Kidney (tissue), 14 donors: Measurements from ENCODE around the gene ZSCAN25. TPM values are rescaled to one million over a fixed set of nuclear protein-coding genes. Genes with fewer than 3 reads are reported as not detected.
A peak's percentile ranks its signal among the peaks of the same experiment; 100 is the strongest.
"Not testable (repeated sequence)": the region's sequence is repeated elsewhere in the genome, so short reads cannot be mapped to it uniquely, and the experiment has no call there.

Experiments
- DNase-seq, 5 donors: peaks; one replicate each; pipeline ENCODE4 v3.0.0-alpha.2; 2013 to 2020
- FAIRE-seq: peaks from 2 replicates; lab custom pipeline; 2012; peaks lifted over from hg19 to GRCh38; lab: Jason Lieb, UNC
- H3K27ac ChIP-seq, 2 donors: one replicate each; pipeline ENCODE4 v1.7.0; 2013; ENCODE audit warnings: low read depth in 2 of 2, low read length in 2 of 2, inconsistent platforms in 1 of 2
- H3K27me3 ChIP-seq: one replicate; pipeline ENCODE4 v1.7.1; 2013; ENCODE audit warnings: low read length, inconsistent platforms; ENCODE audit not compliant: control insufficient read depth, insufficient read depth
- H3K36me3 ChIP-seq, 3 donors: one replicate each; pipeline versions ENCODE4 v1.7.0 to v1.7.1; 2013; ENCODE audit warnings: low read length in 3 of 3, control low read depth in 1 of 3, inconsistent platforms in 1 of 3; ENCODE audit not compliant: insufficient read depth in 3 of 3, control insufficient read depth in 2 of 3
- H3K4me1 ChIP-seq, 3 donors: one replicate each; pipeline versions ENCODE4 v1.7.0 to v1.7.1; 2013; ENCODE audit warnings: low read length in 3 of 3, inconsistent platforms in 1 of 3, low read depth in 1 of 3; ENCODE audit not compliant: control insufficient read depth in 2 of 3, insufficient read depth in 2 of 3
- H3K4me3 ChIP-seq, 3 donors: one replicate each; pipeline versions ENCODE4 v1.7.0 to v1.8.1; 2013; ENCODE audit warnings: low read length in 3 of 3, control low read depth in 1 of 3, inconsistent platforms in 1 of 3
- H3K9ac ChIP-seq, 3 donors: one replicate each; pipeline versions ENCODE4 v1.7.0 to v1.7.1; 2013; ENCODE audit warnings: low read length in 3 of 3, control low read depth in 1 of 3, inconsistent platforms in 1 of 3
- H3K9me3 ChIP-seq, 3 donors: one replicate each; pipeline versions ENCODE4 v1.7.0 to v1.7.1; 2013; ENCODE audit warnings: low read length in 3 of 3, control low read depth in 1 of 3, inconsistent platforms in 1 of 3; ENCODE audit not compliant: control insufficient read depth in 2 of 3, insufficient read depth in 1 of 3
- intact Hi-C: fragments of 100-400 bp; cut with DNase I; formaldehyde crosslinking; loops from one replicate; pipeline ENCODE4 v1.11.1; 2022
- polyA plus RNA-seq: library from polyadenylated mRNA; stranded (reverse); fragments of 350-450 nt; fragmentation: Illumina TruSeq; extraction: RNeasy Lipid Tissue Mini Kit (QIAGEN cat#74804); gene quantifications from one replicate; pipeline ENCODE4 v1.2.3, GENCODE V29; 2014; ENCODE audit warnings: low read depth, low replicate concordance; ENCODE audit not compliant: insufficient read depth
- total RNA-seq: library from RNA; stranded (reverse); fragmentation: NEBNext Ultra II Directional; extraction: Animal tissue kit (Norgen Biotek cat#: 25700); gene quantifications from one replicate; pipeline ENCODE4 v1.2.1, GENCODE V29; 2021
- TF ChIP-seq, protein P1 (sequence below): IDR thresholded peaks from 3 replicates; pipeline ENCODE4 v1.5.1; 2012; ENCODE audit warnings: mild to moderate bottlenecking, moderate library complexity, borderline replicate concordance; ENCODE audit not compliant: insufficient read depth; ENCODE audit errors: extremely low read depth
- donor health status: control.
- donor health status: control.
- donor health status: control.
- donor health status: control.
- donor health status: control.
- donor health status: DM: yes; HTN: yes; CAD: no.
- donor health status: Normal renal cell carcinoma (clear cell type).

Gene ZSCAN25
- total and polyA plus RNA-seq, 2 donors from 2014 or later, result 4.7 to 20.4 TPM

DNA sequence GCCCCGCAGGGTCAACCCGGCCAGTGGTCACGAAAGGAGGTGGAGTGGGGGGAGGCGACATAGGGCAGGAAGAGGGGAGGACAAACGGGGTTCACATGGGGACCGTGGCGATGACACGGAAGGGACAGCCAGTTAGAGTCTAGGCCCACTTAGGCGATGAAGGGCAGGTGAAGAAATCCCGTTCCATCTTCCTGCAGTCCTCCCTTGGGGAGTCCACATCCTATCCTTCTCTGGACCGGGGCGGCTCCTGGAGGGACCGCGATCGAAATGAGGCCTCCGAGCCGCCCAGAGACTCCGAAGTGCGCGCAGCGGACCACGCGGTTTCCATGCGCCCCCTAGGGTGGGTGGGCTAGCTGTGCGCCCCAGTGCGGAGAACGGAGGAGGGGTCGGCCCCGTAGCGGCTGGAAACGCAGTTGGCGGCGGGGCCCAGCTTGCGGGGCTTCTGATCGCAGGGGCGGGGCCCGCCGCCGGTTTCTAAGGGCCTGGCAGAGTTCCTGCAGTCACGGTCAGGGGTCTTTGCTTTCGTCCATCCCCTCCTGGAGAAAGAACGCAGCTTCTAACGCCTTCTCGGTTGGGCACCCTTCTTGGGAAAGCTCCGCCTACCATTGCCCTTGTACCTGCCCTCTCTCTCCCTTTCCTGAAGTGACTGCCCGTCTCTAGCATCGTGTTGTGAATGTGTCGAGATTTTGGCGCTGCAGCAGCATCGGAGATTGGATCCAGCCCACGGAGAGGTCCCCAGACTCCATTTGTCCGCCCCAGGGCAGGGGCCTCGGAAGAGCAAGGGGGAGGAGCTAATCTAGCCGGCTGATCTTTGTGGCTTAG is 36.6 kb upstream of the ZSCAN25 start:
- no peaks in the 10 kb centered on the region for H3K36me3 ChIP-seq
- H3K9me3 ChIP-seq, result no peaks in the 10 kb centered on the region
- TF ChIP-seq, protein P1, sequence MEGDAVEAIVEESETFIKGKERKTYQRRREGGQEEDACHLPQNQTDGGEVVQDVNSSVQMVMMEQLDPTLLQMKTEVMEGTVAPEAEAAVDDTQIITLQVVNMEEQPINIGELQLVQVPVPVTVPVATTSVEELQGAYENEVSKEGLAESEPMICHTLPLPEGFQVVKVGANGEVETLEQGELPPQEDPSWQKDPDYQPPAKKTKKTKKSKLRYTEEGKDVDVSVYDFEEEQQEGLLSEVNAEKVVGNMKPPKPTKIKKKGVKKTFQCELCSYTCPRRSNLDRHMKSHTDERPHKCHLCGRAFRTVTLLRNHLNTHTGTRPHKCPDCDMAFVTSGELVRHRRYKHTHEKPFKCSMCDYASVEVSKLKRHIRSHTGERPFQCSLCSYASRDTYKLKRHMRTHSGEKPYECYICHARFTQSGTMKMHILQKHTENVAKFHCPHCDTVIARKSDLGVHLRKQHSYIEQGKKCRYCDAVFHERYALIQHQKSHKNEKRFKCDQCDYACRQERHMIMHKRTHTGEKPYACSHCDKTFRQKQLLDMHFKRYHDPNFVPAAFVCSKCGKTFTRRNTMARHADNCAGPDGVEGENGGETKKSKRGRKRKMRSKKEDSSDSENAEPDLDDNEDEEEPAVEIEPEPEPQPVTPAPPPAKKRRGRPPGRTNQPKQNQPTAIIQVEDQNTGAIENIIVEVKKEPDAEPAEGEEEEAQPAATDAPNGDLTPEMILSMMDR, result peak; percentile 11
- FAIRE-seq (no peak), DNase-seq (peak; percentile 77 to 88 (median 85))
- H3K27me3 ChIP-seq, result no peaks in the 10 kb centered on the region
- H3K4me1 ChIP-seq, result peaks cover 0 to 10% (median 5%) of the 10 kb centered on the region in 3 donors
- no peak overlapping the region for H3K27ac ChIP-seq
- H3K9ac ChIP-seq, result peak overlapping the region; percentile 26 to 73 (median 68)
- peak overlapping the region; percentile 74 to 76 (median 76) for H3K4me3 ChIP-seq
- intact Hi-C loops, result no loop called here

DNA sequence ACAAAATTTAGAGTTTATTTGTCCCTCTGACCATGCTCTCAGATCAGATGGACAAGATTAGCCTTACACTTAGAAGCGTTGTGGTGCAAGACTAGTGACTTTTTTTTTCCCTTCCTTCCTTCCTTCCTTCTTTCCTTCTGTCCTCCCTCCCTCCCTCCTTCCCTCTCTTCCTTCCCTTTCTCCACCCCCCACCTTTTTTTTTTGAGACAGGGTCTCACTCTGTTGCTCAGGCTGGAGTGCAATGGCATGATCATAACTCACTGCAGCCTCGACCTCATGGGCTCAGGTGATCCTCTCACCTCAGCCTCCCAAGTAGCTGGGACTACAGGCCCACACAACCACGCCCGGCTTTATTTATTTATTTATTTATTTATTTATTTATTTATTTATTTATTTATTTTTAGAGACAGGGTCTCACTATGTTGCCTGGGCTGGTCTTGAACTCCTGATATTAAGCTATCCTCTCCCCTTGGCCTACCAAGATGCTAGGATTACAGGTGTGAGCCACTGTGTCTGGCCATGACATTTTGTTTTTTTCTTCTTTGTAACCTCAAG is 35.9 kb upstream of the ZSCAN25 start:
- intact Hi-C loops, result not testable (repeated sequence)

DNA sequence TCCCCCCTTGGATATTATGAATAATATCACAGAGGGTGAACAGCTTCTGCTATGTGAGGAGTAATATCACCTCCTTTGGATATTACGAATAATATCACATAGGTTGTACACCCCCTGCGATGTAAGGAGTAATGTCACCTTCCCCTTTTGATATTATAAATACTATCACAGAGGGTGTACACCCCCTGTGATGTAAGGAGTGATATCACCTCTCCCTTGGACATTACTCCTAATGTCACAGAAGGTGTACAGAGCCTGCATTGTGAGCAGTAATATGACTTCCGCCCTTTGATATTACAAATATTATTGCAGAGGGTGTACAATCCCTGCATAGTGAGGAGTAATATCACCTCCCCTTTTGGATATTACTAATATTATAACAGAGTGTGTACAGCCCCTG is 27.9 kb upstream of the ZSCAN25 start:
- DNase-seq, result no peak
- Histone ChIP-seq H3K4me3 (no peak overlapping the region), H3K27me3 (no peaks in the 10 kb centered on the region), H3K9ac (no peak overlapping the region), H3K4me1 (no peaks in the 10 kb centered on the region), H3K9me3 (no peaks in the 10 kb centered on the region), H3K36me3 (no peaks in the 10 kb centered on the region), H3K27ac (no peak overlapping the region)
- intact Hi-C loops, result no loop called here
- no peak for FAIRE-seq
- TF ChIP-seq, protein P1, result no peak

More for the DNA sequence above, 35.9 kb upstream of the ZSCAN25 start:
- H3K9ac ChIP-seq, result peak overlapping the region; percentile 26 to 73 (median 68)
- not testable (repeated sequence) for H3K27ac ChIP-seq, H3K9me3 ChIP-seq, DNase-seq, H3K27me3 ChIP-seq, FAIRE-seq, H3K36me3 ChIP-seq
- peaks cover 0 to 10% (median 5%) of the 10 kb centered on the region in 3 donors for H3K4me1 ChIP-seq
- peak overlapping the region; percentile 74 to 76 (median 76) for H3K4me3 ChIP-seq
